Loucy (cell line): ENCODE measurements around the gene GTF2A2.
"Not testable (repeated sequence)": the region's sequence is repeated elsewhere in the genome, so short reads cannot be mapped to it uniquely, and the experiment has no call there.

Experiments
- H2AFZ ChIP-seq: fragments of 200-600 bp; sonication (generic); 2 replicates; pipeline ENCODE4 v1.6.0; 2016; ENCODE audit warnings: antibody characterized with exemption, mild to moderate bottlenecking, low read length, moderate library complexity
- H3F3A ChIP-seq: fragments of 200-600 bp; 2 replicates; pipeline ENCODE4 v1.6.0; 2016; ENCODE audit warnings: antibody characterized with exemption, low read depth, mild to moderate bottlenecking
- H3K27me3 ChIP-seq: fragments of 200-600 bp; sonication (generic); 2 replicates; pipeline ENCODE4 v1.6.1; 2014; ENCODE audit warnings: low read length, mild to moderate bottlenecking; ENCODE audit not compliant: insufficient read depth, poor library complexity, severe bottlenecking
- H3K36me3 ChIP-seq: fragments of 200-600 bp; sonication (generic); 2 replicates; pipeline ENCODE4 v1.6.1; 2016; ENCODE audit warnings: low read length; ENCODE audit not compliant: insufficient read depth
- H3K4me1 ChIP-seq: fragments of 200-600 bp; sonication (generic); 2 replicates; pipeline ENCODE4 v1.5.1; 2014; ENCODE audit warnings: low read length, mild to moderate bottlenecking; ENCODE audit not compliant: insufficient read depth, poor library complexity, severe bottlenecking
- H3K4me2 ChIP-seq: fragments of 200-600 bp; sonication (generic); 2 replicates; pipeline ENCODE4 v1.6.0; 2014; ENCODE audit warnings: antibody characterized with exemption, low read length, low read depth, mild to moderate bottlenecking; ENCODE audit not compliant: poor library complexity, severe bottlenecking
- H3K4me3 ChIP-seq: fragments of 200-600 bp; sonication (generic); 2 replicates; pipeline ENCODE4 v1.5.1; 2014; ENCODE audit warnings: low read length, mild to moderate bottlenecking, mixed read lengths; ENCODE audit not compliant: poor library complexity, severe bottlenecking
- H3K79me2 ChIP-seq: fragments of 200-600 bp; sonication (generic); 2 replicates; pipeline ENCODE4 v1.6.1; 2014; ENCODE audit warnings: low read length; ENCODE audit not compliant: insufficient read depth
- H3K9ac ChIP-seq: fragments of 200-600 bp; sonication (generic); 2 replicates; pipeline ENCODE4 v1.6.0; 2014; ENCODE audit warnings: mild to moderate bottlenecking, low read depth, low read length, moderate library complexity; ENCODE audit not compliant: poor library complexity, severe bottlenecking
- H3K9me2 ChIP-seq: fragments of 200-600 bp; sonication (generic); replicated peaks from 2 replicates; pipeline ENCODE4 v1.6.1; 2016; ENCODE audit warnings: low read depth, low read length, mixed read lengths
- H3K9me3 ChIP-seq: fragments of 200-600 bp; sonication (generic); 2 replicates; pipeline ENCODE4 v1.6.1; 2014; ENCODE audit warnings: mild to moderate bottlenecking, antibody characterized with exemption, low read length, low read depth; ENCODE audit not compliant: insufficient read depth
- H4K20me1 ChIP-seq: fragments of 200-600 bp; sonication (generic); 2 replicates; pipeline ENCODE4 v1.6.0; 2014; ENCODE audit warnings: antibody characterized with exemption, low read length, mild to moderate bottlenecking; ENCODE audit not compliant: insufficient read depth, poor library complexity, severe bottlenecking
- CTCF ChIP-seq: fragments of 200-600 bp; sonication (generic); conservative IDR thresholded peaks from 2 replicates; pipeline ENCODE4 v1.5.1; 2014; ENCODE audit warnings: mild to moderate bottlenecking, antibody characterized with exemption, low read length
- EZH2phosphoT487 ChIP-seq: fragments of 200-600 bp; IDR thresholded peaks from 2 replicates; pipeline ENCODE4 v1.6.1; 2018; ENCODE audit warnings: antibody characterized with exemption, mild to moderate bottlenecking, moderate library complexity, borderline replicate concordance

The GTF2A2 gene

GRCh38 chr15:59701880-59702279 lies 44.6 kb upstream of the GTF2A2 start:
- Histone ChIP-seq H3K9me2 (no peaks in the 10 kb centered on the region), H3K27me3 (no peaks in the 10 kb centered on the region), H2AFZ (no peak overlapping the region), H3K4me1 (no peaks in the 10 kb centered on the region), H3K9me3 (no peaks in the 10 kb centered on the region), H3K36me3 (no peaks in the 10 kb centered on the region), H3K4me3 (no peak overlapping the region), H3F3A (no peaks in the 10 kb centered on the region), H3K9ac (no peak overlapping the region), H3K79me2 (no peaks in the 10 kb centered on the region), H3K4me2 (no peak overlapping the region), H4K20me1 (no peaks in the 10 kb centered on the region)
- no peak for TF ChIP-seq EZH2phosphoT487
- no peak for TF ChIP-seq CTCF

GRCh38 chr15:59699810-59700431 lies 42.6 kb upstream of the GTF2A2 start:
- Histone ChIP-seq H4K20me1 (no peaks in the 10 kb centered on the region), H3F3A (no peaks in the 10 kb centered on the region), H3K4me3 (no peak overlapping the region), H3K27me3 (no peaks in the 10 kb centered on the region), H3K9ac (no peak overlapping the region), H3K9me3 (no peaks in the 10 kb centered on the region), H2AFZ (no peak overlapping the region), H3K9me2 (no peaks in the 10 kb centered on the region), H3K79me2 (no peaks in the 10 kb centered on the region), H3K36me3 (no peaks in the 10 kb centered on the region), H3K4me2 (no peak overlapping the region), H3K4me1 (no peaks in the 10 kb centered on the region)
- TF ChIP-seq EZH2phosphoT487 = no peak

GRCh38 chr15:59698065-59698464 lies 40.8 kb upstream of the GTF2A2 start:
- not testable (repeated sequence) for H2AFZ ChIP-seq, H3K9me2 ChIP-seq, H3K27me3 ChIP-seq, H3K36me3 ChIP-seq, H3K9ac ChIP-seq, H3K4me2 ChIP-seq, H3K4me3 ChIP-seq, H3F3A ChIP-seq, H3K4me1 ChIP-seq, H4K20me1 ChIP-seq, H3K9me3 ChIP-seq, H3K79me2 ChIP-seq

GRCh38 chr15:59696332-59696731 lies 39.0 kb upstream of the GTF2A2 start:
- Histone ChIP-seq H4K20me1 (no peaks in the 10 kb centered on the region), H3K36me3 (no peaks in the 10 kb centered on the region), H3K79me2 (no peaks in the 10 kb centered on the region), H3K4me3 (no peak overlapping the region), H3K9ac (no peak overlapping the region), H2AFZ (no peak overlapping the region), H3K4me2 (no peak overlapping the region), H3K9me3 (no peaks in the 10 kb centered on the region), H3K9me2 (no peaks in the 10 kb centered on the region), H3K27me3 (no peaks in the 10 kb centered on the region), H3K4me1 (no peaks in the 10 kb centered on the region), H3F3A (no peaks in the 10 kb centered on the region)
- TF ChIP-seq CTCF = no peak
- TF ChIP-seq EZH2phosphoT487 = no peak
